ENCODE results near the gene CCDC69.

Gene CCDC69

GRCh38 chr5:151139015-151139414, 84.9 kb downstream of the CCDC69 start:
- DNase-seq, result no peak

GRCh38 chr5:151138114-151138513, 85.8 kb downstream of the CCDC69 start:
- no peak for DNase-seq

GRCh38 chr5:151137067-151137825, 86.6 kb downstream of the CCDC69 start:
- no peak for DNase-seq

GRCh38 chr5:151134228-151134627, 89.7 kb downstream of the CCDC69 start:
- DNase-seq, result no peak

- no peak for DNase-seq
These were observed 90.9 kb downstream of the CCDC69 start for GRCh38 chr5:151132963-151133362.

All from NCI-H524 (cell line).